ENCODE results near the gene CTTNBP2. TPM values are rescaled to one million over a fixed set of nuclear protein-coding genes. Genes with fewer than 3 reads are reported as not detected.

CTTNBP2 gene
- total RNA-seq, 1 experiment from 2014 or later, result 17.6 TPM

DNA sequence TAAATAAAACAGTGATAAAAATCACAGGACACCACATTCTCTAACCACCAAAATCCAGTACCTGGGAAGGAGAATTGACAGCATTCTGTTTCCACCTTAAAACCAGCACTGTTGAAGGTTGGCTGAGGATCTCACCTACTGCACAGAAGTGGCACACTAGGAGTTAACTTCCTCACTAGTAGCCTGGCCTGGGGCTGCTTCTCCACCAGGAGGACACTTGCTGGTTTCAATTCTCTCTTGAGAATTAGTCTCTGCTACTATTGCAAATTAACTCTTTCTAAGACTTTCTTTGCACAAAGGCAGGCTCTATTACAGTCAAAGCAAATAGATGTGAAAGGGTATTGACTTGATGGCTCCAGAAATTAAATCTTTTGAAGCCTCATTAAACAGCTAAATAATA lies 2.3 kb upstream of the CTTNBP2 start:
- Histone ChIP-seq H3K27ac (ENCODE audit: insufficient read length, low read depth, low read length) (no peak overlapping the region), H3K79me1 (ENCODE audit: insufficient read depth, low read depth, low read length, poor library complexity, severe bottlenecking) (no peaks in the 10 kb centered on the region), H3T11ph (ENCODE audit: low read length) (no peak overlapping the region), H4K20me1 (ENCODE audit: control insufficient read depth, insufficient read depth, insufficient read length) (no peaks in the 10 kb centered on the region), H4K91ac (ENCODE audit: insufficient read length, low read depth, low read length) (no peak overlapping the region), H2BK5ac (ENCODE audit: insufficient read length, low read length) (no peak overlapping the region), H2AFZ (ENCODE audit: low read length) (no peak overlapping the region), H3K27me3 (ENCODE audit: insufficient read depth, low read length) (no peaks in the 10 kb centered on the region), H3K23me2 (ENCODE audit: insufficient read length, low read depth, low read length, poor library complexity, severe bottlenecking) (peaks cover 7% of the 10 kb centered on the region), H2BK15ac (ENCODE audit: low read depth, low read length) (no peak overlapping the region), H4K5ac (ENCODE audit: insufficient read length, low read depth, low read length) (no peak overlapping the region), H2AK5ac (ENCODE audit: insufficient read length, low read length) (no peak overlapping the region), H3K4me1 (ENCODE audit: insufficient read depth, low read length) (peaks cover 3% of the 10 kb centered on the region; the same call in 1 of the 2 replicates), H2BK20ac (ENCODE audit: low read depth, low read length, poor library complexity, severe bottlenecking) (no peak overlapping the region), H3K4ac (ENCODE audit: low read depth, low read length) (no peak overlapping the region), H2BK120ac (ENCODE audit: low read depth, low read length, poor library complexity, severe bottlenecking) (no peak overlapping the region), H3K23ac (ENCODE audit: insufficient read length, low read depth, low read length) (no peak overlapping the region), H3K56ac (ENCODE audit: insufficient read length, low read depth, low read length) (no peak overlapping the region), H2BK12ac (ENCODE audit: insufficient read length, low read depth, low read length) (no peak overlapping the region), H4K8ac (replicated peaks; ENCODE audit: insufficient read length, low read depth, low read length) (no peak overlapping the region), H3K9me3 (ENCODE audit: control insufficient read depth, low read depth, low read length) (no peaks in the 10 kb centered on the region), H3K79me2 (ENCODE audit: insufficient read depth, low read length) (peaks cover 4% of the 10 kb centered on the region; the same call in 1 of the 2 replicates), H3K4me2 (ENCODE audit: insufficient read depth, insufficient read length, low read length) (no peak overlapping the region), H3K9ac (ENCODE audit: extremely low read depth, insufficient read length, low read length) (no peak overlapping the region), H3K18ac (ENCODE audit: insufficient read length, low read depth, low read length) (no peak overlapping the region), H3K14ac (ENCODE audit: insufficient read depth, low read length) (no peak overlapping the region)
- Mint-ChIP-seq H3K27ac (peak overlapping the region in 1 of 3 experiments; percentile 39; a peak in 1 of 7 replicates), H3K4me1 (peaks cover 51 to 53% of the 10 kb centered on the region in 2 experiments), H3K9me3 (no peaks in the 10 kb centered on the region; a peak in 1 of 5 replicates), H3K27me3 (ENCODE audit: low read depth) (peaks cover 9% of the 10 kb centered on the region), H3K36me3 (ENCODE audit: insufficient read depth in 1 of 3, low read depth in 3 of 3) (no peaks in the 10 kb centered on the region; a peak in 2 of 7 replicates), H3K4me3 (peak overlapping the region in 1 of 2 experiments; percentile 65; a peak in 2 of 5 replicates)
- TF ChIP-seq, protein P1, sequence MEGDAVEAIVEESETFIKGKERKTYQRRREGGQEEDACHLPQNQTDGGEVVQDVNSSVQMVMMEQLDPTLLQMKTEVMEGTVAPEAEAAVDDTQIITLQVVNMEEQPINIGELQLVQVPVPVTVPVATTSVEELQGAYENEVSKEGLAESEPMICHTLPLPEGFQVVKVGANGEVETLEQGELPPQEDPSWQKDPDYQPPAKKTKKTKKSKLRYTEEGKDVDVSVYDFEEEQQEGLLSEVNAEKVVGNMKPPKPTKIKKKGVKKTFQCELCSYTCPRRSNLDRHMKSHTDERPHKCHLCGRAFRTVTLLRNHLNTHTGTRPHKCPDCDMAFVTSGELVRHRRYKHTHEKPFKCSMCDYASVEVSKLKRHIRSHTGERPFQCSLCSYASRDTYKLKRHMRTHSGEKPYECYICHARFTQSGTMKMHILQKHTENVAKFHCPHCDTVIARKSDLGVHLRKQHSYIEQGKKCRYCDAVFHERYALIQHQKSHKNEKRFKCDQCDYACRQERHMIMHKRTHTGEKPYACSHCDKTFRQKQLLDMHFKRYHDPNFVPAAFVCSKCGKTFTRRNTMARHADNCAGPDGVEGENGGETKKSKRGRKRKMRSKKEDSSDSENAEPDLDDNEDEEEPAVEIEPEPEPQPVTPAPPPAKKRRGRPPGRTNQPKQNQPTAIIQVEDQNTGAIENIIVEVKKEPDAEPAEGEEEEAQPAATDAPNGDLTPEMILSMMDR (conservative IDR thresholded peaks at IDR 0.05), result peak; percentile 64
- peak; percentile 75 for DNase-seq
